ENCODE data around the gene UGT1A4.

The UGT1A4 gene

GRCh38 chr2:233690444-233690843, 28.1 kb upstream of the UGT1A4 start:
- H3K4me2 ChIP-seq (ENCODE audit: low read length) = no peak overlapping the region
- no peak overlapping the region for H3K9ac ChIP-seq
- no peaks in the 10 kb centered on the region for H3K9me3 ChIP-seq (ENCODE audit: control insufficient read depth, low read length)
- no peaks in the 10 kb centered on the region for H3K4me1 ChIP-seq
- TF ChIP-seq CTCF (IDR thresholded peaks at IDR 0.05) = no peak
- no peak overlapping the region for H3K27ac ChIP-seq
- H3K36me3 ChIP-seq (ENCODE audit: control insufficient read depth, insufficient read depth, low read length) = no peaks in the 10 kb centered on the region
- H2AFZ ChIP-seq = no peak overlapping the region
- no peaks in the 10 kb centered on the region for H3K79me2 ChIP-seq
- no peaks in the 10 kb centered on the region for H3K27me3 ChIP-seq (ENCODE audit: control insufficient read depth, insufficient read depth, low read length)
- H3K4me3 ChIP-seq (ENCODE audit: low read depth, low read length) = no peak overlapping the region

GRCh38 chr2:233691443-233692433, 26.8 kb upstream of the UGT1A4 start:
- no peak for TF ChIP-seq CTCF (IDR thresholded peaks at IDR 0.05)
- H3K79me2 ChIP-seq = no peaks in the 10 kb centered on the region
- no peaks in the 10 kb centered on the region for H3K36me3 ChIP-seq (ENCODE audit: control insufficient read depth, insufficient read depth, low read length)
- no peak overlapping the region for H3K9ac ChIP-seq
- no peak overlapping the region for H3K27ac ChIP-seq
- no peaks in the 10 kb centered on the region for H3K4me1 ChIP-seq
- H3K4me2 ChIP-seq (ENCODE audit: low read length) = no peak overlapping the region
- H3K4me3 ChIP-seq (ENCODE audit: low read depth, low read length) = no peak overlapping the region
- H2AFZ ChIP-seq = no peak overlapping the region
- H3K27me3 ChIP-seq (ENCODE audit: control insufficient read depth, insufficient read depth, low read length) = no peaks in the 10 kb centered on the region
- H3K9me3 ChIP-seq (ENCODE audit: control insufficient read depth, low read length) = no peaks in the 10 kb centered on the region

- no peak within 1 kb of the TSS for H3K9ac ChIP-seq
Measured at GRCh38 chr2:233692648-233693047, 25.9 kb upstream of the UGT1A4 start, which contains the start of gene UGT1A6. TSS of gene UGT1A6 (plus strand) at chr2:233692890. CDS start at chr2:233693005, 115 bp downstream.

GRCh38 chr2:233693963-233694362, 24.6 kb upstream of the UGT1A4 start:
- no peaks in the 10 kb centered on the region for H3K9me3 ChIP-seq (ENCODE audit: control insufficient read depth, low read length)
- H3K4me3 ChIP-seq (ENCODE audit: low read depth, low read length) = no peak overlapping the region
- no peaks in the 10 kb centered on the region for H3K36me3 ChIP-seq (ENCODE audit: control insufficient read depth, insufficient read depth, low read length)
- H2AFZ ChIP-seq = no peak overlapping the region
- H3K79me2 ChIP-seq = no peaks in the 10 kb centered on the region
- no peak for TF ChIP-seq CTCF (IDR thresholded peaks at IDR 0.05)
- no peaks in the 10 kb centered on the region for H3K27me3 ChIP-seq (ENCODE audit: control insufficient read depth, insufficient read depth, low read length)
- H3K9ac ChIP-seq = no peak overlapping the region
- no peak overlapping the region for H3K27ac ChIP-seq
- no peaks in the 10 kb centered on the region for H3K4me1 ChIP-seq
- H3K4me2 ChIP-seq (ENCODE audit: low read length) = no peak overlapping the region

More at GRCh38 chr2:233692648-233693047, 25.9 kb upstream of the UGT1A4 start, which contains the start of gene UGT1A6:
- TF ChIP-seq CTCF (IDR thresholded peaks at IDR 0.05) = no peak
- Histone ChIP-seq H3K4me3 (ENCODE audit: low read depth, low read length) (no peak within 1 kb of the TSS), H3K79me2 (no peaks in the 10 kb centered on the region), H3K9me3 (ENCODE audit: control insufficient read depth, low read length) (no peaks in the 10 kb centered on the region), H3K27me3 (ENCODE audit: control insufficient read depth, insufficient read depth, low read length) (no peaks in the 10 kb centered on the region), H3K4me1 (no peaks in the 10 kb centered on the region), H3K4me2 (ENCODE audit: low read length) (no peak within 1 kb of the TSS), H3K27ac (no peak within 1 kb of the TSS), H2AFZ (no peak within 1 kb of the TSS), H3K36me3 (ENCODE audit: control insufficient read depth, insufficient read depth, low read length) (no peaks in the 10 kb centered on the region)

All from parathyroid adenoma (tissue), 2 donors.